Measurements from ENCODE around the gene RNF157.
"Not testable (repeated sequence)": the region's sequence is repeated elsewhere in the genome, so short reads cannot be mapped to it uniquely, and the experiment has no call there.

The RNF157 gene

GRCh38 chr17:76213491-76213890 lies 26.8 kb downstream of the RNF157 start:
- no peak for TF ChIP-seq Cebpa-rat (IDR thresholded peaks at IDR 0.05)
- Histone ChIP-seq H3K4me3 (no peak overlapping the region), H4K20me1 (no peaks in the 10 kb centered on the region), H3K4me1 (peaks cover 10 to 42% (median 37%) of the 10 kb centered on the region in 10 experiments; a peak in 19 of 20 replicates), H3K9me3 (replicated peaks in 1 of 11) (no peaks in the 10 kb centered on the region), H3K27ac (no peak overlapping the region), H3K36me3 (no peaks in the 10 kb centered on the region), H3K27me3 (no peaks in the 10 kb centered on the region), H3K4me2 (no peak overlapping the region), H3K9ac (no peak overlapping the region)

GRCh38 chr17:76208120-76208519 lies 32.2 kb downstream of the RNF157 start:
- H3K36me3 ChIP-seq: no peaks in the 10 kb centered on the region
- H3K4me3 ChIP-seq: no peak overlapping the region
- H3K27me3 ChIP-seq: no peaks in the 10 kb centered on the region
- H3K9ac ChIP-seq: no peak overlapping the region
- TF ChIP-seq Cebpa-rat (IDR thresholded peaks at IDR 0.05): no peak
- H3K27ac ChIP-seq: no peak overlapping the region
- H3K4me1 ChIP-seq: peaks cover 24 to 71% (median 54%) of the 10 kb centered on the region in 10 experiments
- peak overlapping the region in 8 of 11 experiments; percentile 10 to 34 (median 22); a peak in 13 of 22 replicates for H3K4me2 ChIP-seq
- no peaks in the 10 kb centered on the region for H3K9me3 ChIP-seq (replicated peaks in 1 of 11)
- no peaks in the 10 kb centered on the region for H4K20me1 ChIP-seq

GRCh38 chr17:76207275-76208059 lies 32.8 kb downstream of the RNF157 start:
- Histone ChIP-seq H3K27me3 (no peaks in the 10 kb centered on the region), H3K9me3 (replicated peaks in 1 of 11) (no peaks in the 10 kb centered on the region), H3K27ac (no peak overlapping the region), H3K4me1 (peaks cover 24 to 72% (median 52%) of the 10 kb centered on the region in 10 experiments), H4K20me1 (no peaks in the 10 kb centered on the region), H3K4me2 (peak overlapping the region in 9 of 11 experiments; percentile 10 to 34 (median 22); a peak in 13 of 22 replicates), H3K9ac (no peak overlapping the region), H3K4me3 (no peak overlapping the region), H3K36me3 (no peaks in the 10 kb centered on the region)
- no peak for TF ChIP-seq Cebpa-rat (IDR thresholded peaks at IDR 0.05)

GRCh38 chr17:76205542-76206144 lies 34.6 kb downstream of the RNF157 start:
- H3K4me2 ChIP-seq: peak overlapping the region in 2 of 11 experiments; percentile 16 to 23; a peak in 1 of 22 replicates

GRCh38 chr17:76204277-76204676 lies 36.0 kb downstream of the RNF157 start:
- peak overlapping the region in 4 of 11 experiments; percentile 25 to 47 (median 39); a peak in 4 of 22 replicates for H3K4me2 ChIP-seq
- peak overlapping the region in 1 of 11 experiments; percentile 10; a peak in 2 of 22 replicates for H3K27ac ChIP-seq
- H3K27me3 ChIP-seq: no peaks in the 10 kb centered on the region
- TF ChIP-seq Cebpa-rat (IDR thresholded peaks at IDR 0.05): no peak
- H3K9me3 ChIP-seq (replicated peaks in 1 of 11): no peaks in the 10 kb centered on the region
- no peaks in the 10 kb centered on the region for H3K36me3 ChIP-seq
- H3K4me1 ChIP-seq: peaks cover 18 to 59% (median 33%) of the 10 kb centered on the region in 10 experiments
- H4K20me1 ChIP-seq: no peaks in the 10 kb centered on the region
- H3K4me3 ChIP-seq: no peak overlapping the region
- H3K9ac ChIP-seq: no peak overlapping the region

More at GRCh38 chr17:76205542-76206144, 34.6 kb downstream of the RNF157 start:
- not testable (repeated sequence) for H3K27ac ChIP-seq; H4K20me1 ChIP-seq; H3K9me3 ChIP-seq (replicated peaks in 1 of 11); H3K9ac ChIP-seq; H3K36me3 ChIP-seq; H3K27me3 ChIP-seq; H3K4me3 ChIP-seq
- H3K4me1 ChIP-seq: peaks cover 24 to 62% (median 39%) of the 10 kb centered on the region in 10 experiments

GRCh38 chr17:76200354-76200753 lies 39.9 kb downstream of the RNF157 start:
- TF ChIP-seq Cebpa-rat (IDR thresholded peaks at IDR 0.05): no peak
- H3K27me3 ChIP-seq: no peaks in the 10 kb centered on the region
- H3K4me2 ChIP-seq: peak overlapping the region in 4 of 11 experiments; percentile 0 to 27 (median 11); a peak in 5 of 22 replicates
- H3K4me3 ChIP-seq: no peak overlapping the region
- H3K27ac ChIP-seq: no peak overlapping the region
- no peaks in the 10 kb centered on the region for H3K36me3 ChIP-seq
- H3K9ac ChIP-seq: no peak overlapping the region
- H4K20me1 ChIP-seq: no peaks in the 10 kb centered on the region
- H3K9me3 ChIP-seq (replicated peaks in 1 of 11): no peaks in the 10 kb centered on the region
- peaks cover 21 to 75% (median 39%) of the 10 kb centered on the region in 10 experiments for H3K4me1 ChIP-seq

GRCh38 chr17:76199469-76199868 lies 40.8 kb downstream of the RNF157 start:
- no peak for TF ChIP-seq Cebpa-rat (IDR thresholded peaks at IDR 0.05)
- Histone ChIP-seq H3K27ac (no peak overlapping the region), H3K9ac (no peak overlapping the region), H3K4me2 (peak overlapping the region in 1 of 11 experiments; percentile 12; a peak in 1 of 22 replicates), H3K4me1 (peaks cover 13 to 73% (median 37%) of the 10 kb centered on the region in 10 experiments), H3K9me3 (replicated peaks in 1 of 11) (no peaks in the 10 kb centered on the region), H3K27me3 (no peaks in the 10 kb centered on the region), H3K36me3 (no peaks in the 10 kb centered on the region), H3K4me3 (no peak overlapping the region), H4K20me1 (no peaks in the 10 kb centered on the region)

GRCh38 chr17:76198702-76199101 lies 41.6 kb downstream of the RNF157 start:
- Histone ChIP-seq H3K4me3 (no peak overlapping the region), H3K4me1 (peaks cover 8 to 68% (median 37%) of the 10 kb centered on the region in 10 experiments; a peak in 19 of 20 replicates), H3K9ac (no peak overlapping the region), H3K4me2 (peak overlapping the region in 2 of 11 experiments; percentile 2 to 91; a peak in 3 of 22 replicates), H3K27ac (no peak overlapping the region), H4K20me1 (no peaks in the 10 kb centered on the region), H3K36me3 (no peaks in the 10 kb centered on the region), H3K27me3 (no peaks in the 10 kb centered on the region), H3K9me3 (replicated peaks in 1 of 11) (no peaks in the 10 kb centered on the region)
- TF ChIP-seq Cebpa-rat (IDR thresholded peaks at IDR 0.05): no peak

- H3K9ac ChIP-seq: no peak overlapping the region
- H3K27ac ChIP-seq: peak overlapping the region in 2 of 11 experiments; percentile 46 to 64; a peak in 2 of 22 replicates
- no peak for TF ChIP-seq Cebpa-rat (IDR thresholded peaks at IDR 0.05)
- no peaks in the 10 kb centered on the region for H3K36me3 ChIP-seq
- no peaks in the 10 kb centered on the region for H3K27me3 ChIP-seq
- H3K9me3 ChIP-seq (replicated peaks in 1 of 11): no peaks in the 10 kb centered on the region
- H3K4me2 ChIP-seq: peak overlapping the region in 9 of 11 experiments; percentile 24 to 92 (median 88); a peak in 13 of 22 replicates
- H3K4me1 ChIP-seq: peaks cover 8 to 60% (median 33%) of the 10 kb centered on the region in 10 experiments; a peak in 18 of 20 replicates
- H4K20me1 ChIP-seq: no peaks in the 10 kb centered on the region
- no peak overlapping the region for H3K4me3 ChIP-seq
Observed at GRCh38 chr17:76197911-76198310, 42.4 kb downstream of the RNF157 start.
